Erythroblast (primary cell): ENCODE results near the gene WFDC5.

ENCODE experiments used
- GATA1 ChIP-seq: IDR thresholded peaks from 2 replicates; pipeline ENCODE4 v1.6.1; 2011; ENCODE audit warnings: low read depth, mild to moderate bottlenecking, control low read depth, low read length, moderate library complexity
- POLR2A ChIP-seq: IDR thresholded peaks from 2 replicates; pipeline ENCODE4 v1.6.1; 2011; ENCODE audit warnings: mild to moderate bottlenecking, low read length

DNA sequence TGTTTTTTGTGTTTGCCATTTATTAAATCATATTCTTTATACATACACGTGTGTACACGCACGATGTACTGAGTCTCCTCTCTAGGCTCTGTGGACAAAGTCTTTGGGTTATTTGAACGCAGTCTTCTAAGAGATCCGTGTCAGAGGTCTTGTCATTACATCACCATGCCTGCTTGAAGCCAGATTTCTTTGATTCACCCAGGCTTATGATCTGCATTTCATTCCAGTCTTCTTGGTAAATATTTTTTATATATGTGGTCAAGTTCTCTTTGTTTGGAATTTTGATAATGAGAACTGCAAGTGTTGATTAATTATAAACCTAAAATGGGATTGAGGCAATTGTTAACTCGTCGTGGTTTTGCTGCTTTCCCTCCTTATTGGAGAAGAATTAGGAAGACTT lies 48.6 kb downstream of the WFDC5 start:
- TF ChIP-seq POLR2A (no peak), GATA1 (no peak)
